OCI-LY3 (cell line): ENCODE measurements around the gene GPR137.

Experiments
- H2AFZ ChIP-seq: fragments of 200-600, 300-600 bp; shearing (Covaris generic); 2 replicates; pipeline ENCODE4 v1.6.0; 2014; ENCODE audit warnings: antibody characterized with exemption, low read depth, low read length
- H3K27ac ChIP-seq: fragments of 200-600, 300-600 bp; sonication (generic); 2 replicates; pipeline ENCODE4 v1.5.1; 2014; ENCODE audit warnings: mild to moderate bottlenecking, low read length, moderate library complexity, mixed read lengths
- H3K27me3 ChIP-seq: fragments of 200-600, 300-600 bp; sonication (generic); 2 replicates; pipeline ENCODE4 v1.6.1; 2014; ENCODE audit warnings: low read depth, low read length, mixed read lengths
- H3K36me3 ChIP-seq: fragments of 200-600, 300-600 bp; sonication (generic); replicated peaks from 2 replicates; pipeline ENCODE3; 2014; ENCODE audit warnings: low read depth, low read length, mixed read lengths
- H3K4me1 ChIP-seq: fragments of 300-600, 200-600 bp; sonication (generic); 2 replicates; pipeline ENCODE4 v1.6.1; 2014; ENCODE audit warnings: low read length, mixed read lengths
- H3K4me2 ChIP-seq: fragments of 200-600, 300-600 bp; sonication (generic); 2 replicates; pipeline ENCODE4 v1.6.1; 2014; ENCODE audit warnings: low read length, mixed read lengths
- H3K4me3 ChIP-seq: fragments of 300-600, 200-600 bp; sonication (generic); 2 replicates; pipeline ENCODE4 v1.5.1; 2014; ENCODE audit warnings: antibody characterized with exemption, mild to moderate bottlenecking, low read length, moderate library complexity
- H3K79me2 ChIP-seq: fragments of 300-600, 200-600 bp; shearing (Covaris generic); 2 replicates; pipeline ENCODE4 v1.6.1; 2014; ENCODE audit warnings: mild to moderate bottlenecking, low read length, mixed read lengths
- H3K9ac ChIP-seq: fragments of 300-600, 200-600 bp; shearing (Covaris generic); 2 replicates; pipeline ENCODE4 v1.6.0; 2014; ENCODE audit warnings: mild to moderate bottlenecking, low read length, moderate library complexity
- H3K9me3 ChIP-seq: fragments of 200-600, 300-600 bp; shearing (Covaris generic); 2 replicates; pipeline ENCODE4 v1.6.1; 2014; ENCODE audit warnings: low read length, mixed read lengths; ENCODE audit not compliant: insufficient read depth
- H4K20me1 ChIP-seq: fragments of 200-600, 300-600 bp; sonication (generic); 2 replicates; pipeline ENCODE4 v1.6.1; 2016; ENCODE audit warnings: low read length, mixed read lengths; ENCODE audit not compliant: insufficient read depth
- EZH2phosphoT487 ChIP-seq: fragments of 200-600 bp; shearing (Covaris generic); IDR thresholded peaks from 2 replicates; pipeline ENCODE4 v1.6.1; 2018; ENCODE audit warnings: antibody characterized with exemption, mixed run types, low read depth
- TF ChIP-seq, protein P1 (sequence below): fragments of 200-600, 300-600 bp; sonication (generic); IDR thresholded peaks from 2 replicates; pipeline ENCODE4 v1.5.1; 2014; ENCODE audit warnings: antibody characterized with exemption, low read length, low read depth

The GPR137 gene

DNA sequence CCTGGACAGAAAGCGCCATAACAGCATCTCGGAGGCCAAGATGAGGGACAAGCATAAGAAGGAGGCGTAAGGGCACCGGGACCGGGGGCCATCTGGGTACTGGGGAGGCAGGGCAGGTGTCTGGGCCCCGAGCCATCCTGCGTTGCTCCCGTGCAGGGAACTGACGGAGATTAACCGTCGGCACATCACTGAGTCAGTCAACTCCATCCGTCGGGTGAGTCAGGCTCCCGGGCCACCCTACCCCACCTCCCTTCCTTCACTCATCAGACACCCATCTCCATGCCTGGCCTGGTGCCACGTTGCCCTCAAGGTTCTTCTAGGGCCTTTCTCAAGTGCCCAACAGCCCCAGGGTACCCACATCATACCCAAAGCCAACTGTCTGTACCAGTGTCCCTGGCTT, 19.3 kb upstream of the GPR137 start:
- no peak for TF ChIP-seq EZH2phosphoT487
- TF ChIP-seq, protein P1, sequence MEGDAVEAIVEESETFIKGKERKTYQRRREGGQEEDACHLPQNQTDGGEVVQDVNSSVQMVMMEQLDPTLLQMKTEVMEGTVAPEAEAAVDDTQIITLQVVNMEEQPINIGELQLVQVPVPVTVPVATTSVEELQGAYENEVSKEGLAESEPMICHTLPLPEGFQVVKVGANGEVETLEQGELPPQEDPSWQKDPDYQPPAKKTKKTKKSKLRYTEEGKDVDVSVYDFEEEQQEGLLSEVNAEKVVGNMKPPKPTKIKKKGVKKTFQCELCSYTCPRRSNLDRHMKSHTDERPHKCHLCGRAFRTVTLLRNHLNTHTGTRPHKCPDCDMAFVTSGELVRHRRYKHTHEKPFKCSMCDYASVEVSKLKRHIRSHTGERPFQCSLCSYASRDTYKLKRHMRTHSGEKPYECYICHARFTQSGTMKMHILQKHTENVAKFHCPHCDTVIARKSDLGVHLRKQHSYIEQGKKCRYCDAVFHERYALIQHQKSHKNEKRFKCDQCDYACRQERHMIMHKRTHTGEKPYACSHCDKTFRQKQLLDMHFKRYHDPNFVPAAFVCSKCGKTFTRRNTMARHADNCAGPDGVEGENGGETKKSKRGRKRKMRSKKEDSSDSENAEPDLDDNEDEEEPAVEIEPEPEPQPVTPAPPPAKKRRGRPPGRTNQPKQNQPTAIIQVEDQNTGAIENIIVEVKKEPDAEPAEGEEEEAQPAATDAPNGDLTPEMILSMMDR, result no peak
- no peak overlapping the region for H3K27ac ChIP-seq

DNA sequence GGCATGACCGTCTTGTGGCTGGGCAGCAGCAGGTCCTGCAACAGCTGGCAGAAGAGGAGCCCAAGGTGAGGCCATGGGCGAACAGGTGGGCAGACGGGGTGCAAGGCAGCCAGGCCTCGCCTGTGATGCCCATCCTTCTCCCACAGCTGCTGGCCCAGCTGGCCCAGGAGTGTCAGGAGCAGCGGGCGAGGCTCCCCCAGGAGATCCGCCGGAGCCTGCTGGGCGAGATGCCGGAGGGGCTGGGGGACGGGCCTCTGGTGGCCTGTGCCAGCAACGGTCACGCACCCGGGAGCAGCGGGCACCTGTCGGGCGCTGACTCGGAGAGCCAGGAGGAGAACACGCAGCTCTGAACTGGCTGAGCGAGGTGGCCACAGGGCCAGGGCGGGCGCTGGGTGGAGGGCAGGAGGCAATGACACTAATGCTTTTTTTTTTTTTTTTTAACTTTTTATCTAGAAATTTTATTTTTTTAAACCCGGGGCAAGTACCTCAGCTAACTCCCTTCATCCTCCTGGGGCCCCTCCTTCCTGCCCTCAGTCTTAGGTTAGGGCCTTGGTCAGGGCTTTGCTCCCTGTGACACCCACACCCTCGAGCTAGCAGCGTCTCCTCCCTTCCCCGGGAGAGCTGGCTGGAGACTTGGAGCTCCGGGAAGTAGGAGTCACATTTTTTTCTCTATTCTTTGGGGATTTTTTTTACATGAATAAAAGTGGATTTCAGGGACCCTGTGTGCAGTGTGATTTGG, 18.3 kb upstream of the GPR137 start:
- no peak overlapping the region for H3K9ac ChIP-seq
- no peaks in the 10 kb centered on the region for H4K20me1 ChIP-seq
- peaks cover 14% of the 10 kb centered on the region for H3K79me2 ChIP-seq
- no peaks in the 10 kb centered on the region for H3K27me3 ChIP-seq
- no peak overlapping the region for H3K4me3 ChIP-seq
- TF ChIP-seq EZH2phosphoT487, result no peak
- TF ChIP-seq, protein P1, result no peak
- H3K9me3 ChIP-seq, result no peaks in the 10 kb centered on the region
- H2AFZ ChIP-seq, result no peak overlapping the region
- H3K27ac ChIP-seq, result no peak overlapping the region
- peaks cover 18% of the 10 kb centered on the region for H3K4me1 ChIP-seq
- no peak overlapping the region for H3K4me2 ChIP-seq
- H3K36me3 ChIP-seq, result peaks cover 19% of the 10 kb centered on the region

More for the DNA sequence above, 19.3 kb upstream of the GPR137 start:
- Histone ChIP-seq H3K79me2 (peaks cover 4% of the 10 kb centered on the region; the same call in 1 of the 2 replicates), H3K27me3 (no peaks in the 10 kb centered on the region), H3K36me3 (peaks cover 27% of the 10 kb centered on the region), H3K9ac (no peak overlapping the region), H3K9me3 (no peaks in the 10 kb centered on the region), H2AFZ (no peak overlapping the region), H3K4me3 (no peak overlapping the region), H3K4me2 (no peak overlapping the region), H4K20me1 (no peaks in the 10 kb centered on the region), H3K4me1 (peaks cover 10% of the 10 kb centered on the region)

DNA sequence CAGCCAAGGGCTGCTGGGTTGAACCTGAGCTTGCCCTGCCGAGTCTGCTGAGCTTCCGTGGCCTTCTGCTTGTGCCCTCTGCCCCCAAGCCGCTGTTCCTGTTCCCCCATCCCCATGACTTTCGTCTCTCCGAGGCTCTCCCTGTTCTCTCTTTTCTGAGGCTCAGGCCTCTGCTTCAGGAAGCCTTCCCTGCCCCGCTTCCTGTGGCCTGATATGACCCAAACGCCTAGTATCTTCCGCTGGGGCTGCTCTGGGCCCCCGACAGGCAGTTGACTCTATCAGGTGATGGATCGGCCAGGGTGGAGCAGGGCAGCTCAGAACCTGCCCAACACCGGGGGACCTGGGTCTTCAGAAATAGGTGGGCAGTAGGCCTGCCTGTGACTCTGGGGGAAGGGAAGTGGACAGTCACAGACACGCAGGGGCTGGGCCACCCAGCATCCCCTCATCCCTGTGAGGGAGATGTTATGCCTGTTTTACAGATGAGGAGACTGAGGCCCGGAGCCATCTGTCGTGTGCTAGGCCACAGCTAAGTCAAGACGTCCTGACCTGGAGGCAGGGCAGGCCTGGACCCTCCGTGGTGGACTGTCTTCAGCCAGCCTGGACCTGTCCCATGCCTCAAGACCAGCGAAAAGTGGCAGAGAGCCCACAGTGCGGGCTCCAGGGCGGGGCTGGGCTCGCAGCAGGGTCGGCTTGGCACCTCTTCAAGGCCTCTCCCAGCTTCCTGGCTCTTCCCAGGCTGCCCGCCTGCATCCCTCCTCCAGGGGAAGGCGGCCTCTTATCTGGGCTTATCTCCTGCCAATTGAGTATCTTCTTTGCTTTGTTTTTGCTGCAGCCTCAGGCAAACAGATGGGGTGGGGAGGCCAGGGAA, 17.4 kb upstream of the GPR137 start:
- Histone ChIP-seq H3K4me1 (peaks cover 20% of the 10 kb centered on the region), H4K20me1 (no peaks in the 10 kb centered on the region), H3K4me3 (peak overlapping the region; percentile 88), H3K4me2 (peak overlapping the region; percentile 97), H3K79me2 (peaks cover 17% of the 10 kb centered on the region), H3K9me3 (no peaks in the 10 kb centered on the region), H2AFZ (no peak overlapping the region), H3K9ac (peak overlapping the region; percentile 89), H3K27ac (peak overlapping the region; percentile 85), H3K36me3 (peaks cover 14% of the 10 kb centered on the region), H3K27me3 (no peaks in the 10 kb centered on the region)
- TF ChIP-seq, protein P1, result no peak
- TF ChIP-seq EZH2phosphoT487, result no peak

DNA sequence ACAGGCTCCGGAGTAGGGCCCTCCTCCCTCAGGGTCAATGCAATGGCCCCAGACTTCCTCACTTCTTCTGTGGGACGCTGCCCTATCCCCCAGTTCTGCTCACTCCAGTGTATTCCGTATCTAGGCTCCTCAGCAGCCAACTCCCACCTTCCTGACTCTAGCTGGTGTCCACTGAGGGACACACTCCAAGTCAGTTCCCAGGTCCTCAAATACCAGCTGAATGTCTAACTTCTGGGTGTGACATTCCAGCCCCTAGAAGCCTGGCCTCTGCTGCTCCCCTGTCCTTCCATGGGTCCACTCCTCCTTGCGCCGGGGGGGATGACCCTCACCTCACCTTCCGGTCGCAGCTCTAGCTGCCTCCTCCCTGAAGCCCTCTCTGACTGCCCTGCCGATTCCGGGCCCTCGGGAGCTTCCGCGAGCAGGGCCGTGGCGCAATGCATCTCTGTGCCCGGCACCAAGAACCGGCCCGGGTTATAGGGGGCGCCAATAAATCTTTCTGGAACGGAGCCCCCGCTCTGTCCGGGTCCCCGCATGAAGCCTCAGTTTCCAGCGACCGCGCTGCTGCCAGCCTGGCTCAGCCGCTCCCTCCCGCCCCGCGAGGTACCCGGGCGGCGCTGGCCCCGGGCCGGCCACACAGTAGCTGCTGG, 16.6 kb upstream of the GPR137 start:
- H3K9ac ChIP-seq, result peak overlapping the region; percentile 89
- no peak for TF ChIP-seq EZH2phosphoT487
- TF ChIP-seq, protein P1, result 0 out of 2 replicates have a peak, but pooled peaks have one; percentile 27
- H3K27ac ChIP-seq, result peak overlapping the region; percentile 85
- peak overlapping the region; percentile 88 for H3K4me3 ChIP-seq
- H3K4me1 ChIP-seq, result peaks cover 20% of the 10 kb centered on the region
- H3K79me2 ChIP-seq, result peaks cover 17% of the 10 kb centered on the region
- H2AFZ ChIP-seq, result peak overlapping the region; percentile 64; the same call in 1 of the 2 replicates
- peaks cover 9% of the 10 kb centered on the region for H3K36me3 ChIP-seq
- peak overlapping the region; percentile 97 for H3K4me2 ChIP-seq
- H3K27me3 ChIP-seq, result no peaks in the 10 kb centered on the region
- H4K20me1 ChIP-seq, result no peaks in the 10 kb centered on the region
- H3K9me3 ChIP-seq, result no peaks in the 10 kb centered on the region
